Liver (tissue), 9 donors: ENCODE data around the gene TNMD. TPM values are rescaled to one million over a fixed set of nuclear protein-coding genes. Genes with fewer than 3 reads are reported as not detected.
"Not testable (repeated sequence)": the region's sequence is repeated elsewhere in the genome, so short reads cannot be mapped to it uniquely, and the experiment has no call there.

Source experiments
- DNase-seq: peaks from one replicate; pipeline ENCODE4 v3.0.0-alpha.2; 2017; ENCODE audit warnings: low spot score
- H3K27ac ChIP-seq, 2 donors: one replicate each; pipeline ENCODE4 v1.7.0; 2013; ENCODE audit warnings: inconsistent platforms in 2 of 2, low read length in 2 of 2, control low read depth in 1 of 2, low read depth in 1 of 2, mild to moderate bottlenecking in 1 of 2
- H3K27me3 ChIP-seq, 4 donors: one replicate each; pipeline versions ENCODE4 v1.6.1 to v1.7.0; 2013; ENCODE audit warnings: low read length in 3 of 4, inconsistent platforms in 1 of 4, mild to moderate bottlenecking in 1 of 4, moderate library complexity in 1 of 4; ENCODE audit not compliant: control insufficient read depth in 4 of 4, insufficient read depth in 4 of 4
- H3K36me3 ChIP-seq, 4 donors: one replicate each; pipeline versions ENCODE4 v1.6.1 to v1.7.0; 2013; ENCODE audit warnings: low read length in 3 of 4, mild to moderate bottlenecking in 3 of 4, low read depth in 1 of 4, moderate library complexity in 1 of 4; ENCODE audit not compliant: control insufficient read depth in 4 of 4, insufficient read depth in 3 of 4
- H3K4me1 ChIP-seq, 4 donors: one replicate each; pipeline versions ENCODE4 v1.6.1 to v1.7.0; 2013; ENCODE audit warnings: low read length in 3 of 4, mild to moderate bottlenecking in 3 of 4, moderate library complexity in 1 of 4; ENCODE audit not compliant: control insufficient read depth in 4 of 4, insufficient read depth in 4 of 4
- H3K4me3 ChIP-seq, 3 donors: one replicate each; pipeline versions ENCODE4 v1.6.1 to v1.7.0; 2013; ENCODE audit warnings: low read length in 3 of 3, control low read depth in 1 of 3, low read depth in 1 of 3, mild to moderate bottlenecking in 1 of 3
- H3K9ac ChIP-seq, 2 donors: one replicate each; pipeline ENCODE4 v1.7.0; 2013; ENCODE audit warnings: low read length in 2 of 2, mild to moderate bottlenecking in 2 of 2, moderate library complexity in 2 of 2, control low read depth in 1 of 2, low read depth in 1 of 2
- H3K9me3 ChIP-seq, 4 donors: one replicate each; pipeline versions ENCODE4 v1.6.1 to v1.7.0; 2013; ENCODE audit warnings: low read length in 3 of 4; ENCODE audit not compliant: control insufficient read depth in 4 of 4
- EGR1 ChIP-seq, 2 donors: IDR thresholded peaks; 2 replicates each; pipeline ENCODE4 v1.6.1; 2016 to 2018; ENCODE audit warnings: antibody characterized with exemption in 2 of 2, low read depth in 2 of 2
- FOXA1 ChIP-seq: IDR thresholded peaks from 2 replicates; pipeline ENCODE4 v1.6.1; 2016; ENCODE audit warnings: antibody characterized with exemption
- FOXA2 ChIP-seq: IDR thresholded peaks from 2 replicates; pipeline ENCODE4 v1.6.1; 2016; ENCODE audit warnings: antibody characterized with exemption
- GABPA ChIP-seq, 2 donors: IDR thresholded peaks in 1 of 2; conservative IDR thresholded peaks in 1 of 2; 2 replicates each; pipeline ENCODE4 v1.6.1; 2016; ENCODE audit warnings: antibody characterized with exemption in 2 of 2, mild to moderate bottlenecking in 1 of 2, moderate library complexity in 1 of 2
- HNF4A ChIP-seq, 2 donors: conservative IDR thresholded peaks; 2 replicates each; pipeline ENCODE4 v1.6.1; 2016; ENCODE audit warnings: antibody characterized with exemption in 2 of 2, mild to moderate bottlenecking in 2 of 2
- HNF4G ChIP-seq: IDR thresholded peaks from 2 replicates; pipeline ENCODE4 v1.6.1; 2016; ENCODE audit warnings: antibody characterized with exemption
- JUND ChIP-seq, 2 donors: IDR thresholded peaks; 2 replicates each; pipeline ENCODE4 v1.6.1; 2016; ENCODE audit warnings: antibody characterized with exemption in 2 of 2
- NR2F2 ChIP-seq: IDR thresholded peaks from 2 replicates; pipeline ENCODE4 v1.6.1; 2016; ENCODE audit warnings: antibody characterized with exemption
- RAD21 ChIP-seq, 2 donors: IDR thresholded peaks; 2 replicates each; pipeline ENCODE4 v1.6.1; 2016; ENCODE audit warnings: antibody characterized with exemption in 2 of 2, mild to moderate bottlenecking in 2 of 2
- RXRA ChIP-seq, 2 donors: IDR thresholded peaks; 2 replicates each; pipeline ENCODE4 v1.6.1; 2017 to 2018; ENCODE audit warnings: antibody characterized with exemption in 2 of 2, mild to moderate bottlenecking in 1 of 2
- SP1 ChIP-seq: IDR thresholded peaks from 2 replicates; pipeline ENCODE4 v1.6.1; 2018; ENCODE audit warnings: antibody characterized with exemption, mild to moderate bottlenecking
- TAF1 ChIP-seq: conservative IDR thresholded peaks from 2 replicates; pipeline ENCODE4 v1.6.1; 2016; ENCODE audit warnings: antibody characterized with exemption, mild to moderate bottlenecking
- YY1 ChIP-seq: IDR thresholded peaks from 2 replicates; pipeline ENCODE4 v1.6.1; 2016; ENCODE audit warnings: antibody characterized with exemption, mild to moderate bottlenecking
- WGBS: extraction: QIAGEN DNeasy Blood & Tissue Kit; methylation state at CpG from one replicate; pipeline ENCODE4 v1.1.7; 2013; 5-methylcytosine and 5-hydroxymethylcytosine counted together
- polyA plus RNA-seq, 2 donors: library from polyadenylated mRNA; stranded (reverse) in 1 of 2; unstranded in 1 of 2; fragments of 200-250 nt in 1 of 2; fragments of >200 nt in 1 of 2; fragmentation: Nextera tagmentation in 1 of 2; extraction: Ambion mirVana in 1 of 2; gene quantifications; one replicate each; pipeline versions ENCODE4 v1.2.1 to v1.2.3, GENCODE V29; 2013 to 2015
- total RNA-seq, 2 donors: library from RNA; depleted of rRNA; stranded (reverse); fragments of >200 nt; gene quantifications; one replicate each; pipeline ENCODE4 v1.2.3, GENCODE V29; 2014
- TF ChIP-seq, protein P1 (sequence below): IDR thresholded peaks from 2 replicates; pipeline ENCODE4 v1.6.1; 2016; ENCODE audit warnings: antibody characterized with exemption, mild to moderate bottlenecking
- TF ChIP-seq, protein P2 (sequence below): IDR thresholded peaks from 2 replicates; pipeline ENCODE4 v1.6.1; 2016; ENCODE audit warnings: antibody characterized with exemption
- TF ChIP-seq, protein P3 (sequence below): fragments of 150-350 bp; IDR thresholded peaks from 2 replicates; pipeline ENCODE4 v1.5.1; 2017; ENCODE audit warnings: improper control_type of control experiment, low read depth, low read length; ENCODE audit not compliant: missing input control
- TF ChIP-seq, protein P4 (sequence below): IDR thresholded peaks from 2 replicates; pipeline ENCODE4 v1.6.1; 2016; ENCODE audit warnings: antibody characterized with exemption
- TF ChIP-seq, protein P5 (sequence below): IDR thresholded peaks from 2 replicates; pipeline ENCODE4 v1.6.1; 2016; ENCODE audit warnings: antibody characterized with exemption
- donor health status: healthy.
- donor health status: healthy.
- donor health status: healthy.
- donor health status: healthy.
- donor health status: healthy.

Gene TNMD
- total RNA-seq (not detected), polyA plus RNA-seq (not detected)

DNA sequence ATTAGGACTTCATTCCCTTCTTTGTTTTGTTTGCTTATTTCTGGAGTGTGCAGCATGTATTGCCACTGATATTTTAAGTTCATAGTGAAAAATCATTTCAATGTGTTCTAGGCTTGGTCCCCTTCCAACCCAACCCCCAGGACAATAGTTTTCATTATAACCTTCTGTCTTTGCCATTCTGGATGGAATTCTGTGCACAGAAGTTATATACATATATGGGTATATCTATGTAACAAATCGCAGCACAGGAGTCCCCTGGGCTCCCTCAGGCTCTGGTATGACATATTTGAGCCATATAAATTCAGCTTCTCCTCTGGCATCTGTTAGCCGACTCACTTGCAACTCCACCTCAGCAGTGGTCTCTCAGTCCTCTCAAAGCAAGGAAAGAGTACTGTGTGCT lies at the start of gene TNMD:
Gene TNMD (plus strand): TSS at position 326 of the 400 bp plus-strand sequence. CDS start 83 bp downstream, outside the sequence.
- DNase-seq = no peak
- no peak within 1 kb of the TSS for H3K27ac ChIP-seq
- H3K4me1 ChIP-seq = no peaks in the 10 kb centered on the region
- WGBS = 82% methylated on average over 2 of the region's 2 CpGs
- peaks cover 0 to 2% (median 0%) of the 10 kb centered on the region in 4 donors for H3K27me3 ChIP-seq
- H3K4me3 ChIP-seq = no peak within 1 kb of the TSS
- no peaks in the 10 kb centered on the region for H3K36me3 ChIP-seq
- H3K9ac ChIP-seq = no peak within 1 kb of the TSS
- TF ChIP-seq FOXA2 = no peak
- TF ChIP-seq, protein P1, sequence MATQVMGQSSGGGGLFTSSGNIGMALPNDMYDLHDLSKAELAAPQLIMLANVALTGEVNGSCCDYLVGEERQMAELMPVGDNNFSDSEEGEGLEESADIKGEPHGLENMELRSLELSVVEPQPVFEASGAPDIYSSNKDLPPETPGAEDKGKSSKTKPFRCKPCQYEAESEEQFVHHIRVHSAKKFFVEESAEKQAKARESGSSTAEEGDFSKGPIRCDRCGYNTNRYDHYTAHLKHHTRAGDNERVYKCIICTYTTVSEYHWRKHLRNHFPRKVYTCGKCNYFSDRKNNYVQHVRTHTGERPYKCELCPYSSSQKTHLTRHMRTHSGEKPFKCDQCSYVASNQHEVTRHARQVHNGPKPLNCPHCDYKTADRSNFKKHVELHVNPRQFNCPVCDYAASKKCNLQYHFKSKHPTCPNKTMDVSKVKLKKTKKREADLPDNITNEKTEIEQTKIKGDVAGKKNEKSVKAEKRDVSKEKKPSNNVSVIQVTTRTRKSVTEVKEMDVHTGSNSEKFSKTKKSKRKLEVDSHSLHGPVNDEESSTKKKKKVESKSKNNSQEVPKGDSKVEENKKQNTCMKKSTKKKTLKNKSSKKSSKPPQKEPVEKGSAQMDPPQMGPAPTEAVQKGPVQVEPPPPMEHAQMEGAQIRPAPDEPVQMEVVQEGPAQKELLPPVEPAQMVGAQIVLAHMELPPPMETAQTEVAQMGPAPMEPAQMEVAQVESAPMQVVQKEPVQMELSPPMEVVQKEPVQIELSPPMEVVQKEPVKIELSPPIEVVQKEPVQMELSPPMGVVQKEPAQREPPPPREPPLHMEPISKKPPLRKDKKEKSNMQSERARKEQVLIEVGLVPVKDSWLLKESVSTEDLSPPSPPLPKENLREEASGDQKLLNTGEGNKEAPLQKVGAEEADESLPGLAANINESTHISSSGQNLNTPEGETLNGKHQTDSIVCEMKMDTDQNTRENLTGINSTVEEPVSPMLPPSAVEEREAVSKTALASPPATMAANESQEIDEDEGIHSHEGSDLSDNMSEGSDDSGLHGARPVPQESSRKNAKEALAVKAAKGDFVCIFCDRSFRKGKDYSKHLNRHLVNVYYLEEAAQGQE = no peak
- no peaks in the 10 kb centered on the region for H3K9me3 ChIP-seq

DNA sequence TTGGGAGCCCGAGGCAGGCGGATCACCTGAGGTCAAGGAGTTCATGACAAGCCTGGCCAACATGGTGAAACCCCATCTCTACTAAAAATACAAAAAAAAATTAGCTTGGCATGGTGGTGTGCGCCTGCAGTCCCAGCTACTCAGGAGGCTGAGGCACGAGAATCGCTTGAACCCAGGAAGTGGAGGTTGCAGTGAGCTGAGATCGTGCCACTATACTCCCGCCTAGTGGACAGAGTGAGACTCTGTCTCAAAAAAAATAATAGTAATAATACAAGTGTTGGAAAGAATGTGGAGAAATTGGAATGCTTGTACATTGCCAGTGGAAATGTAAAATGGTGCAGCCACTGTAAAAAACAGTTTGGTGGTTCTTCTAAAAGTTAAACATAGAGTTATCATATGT lies 19.2 kb upstream of the TNMD start:
- not testable (repeated sequence) for H3K9ac ChIP-seq, H3K27ac ChIP-seq
- WGBS = 82% methylated on average over 7 of the region's 7 CpGs

DNA sequence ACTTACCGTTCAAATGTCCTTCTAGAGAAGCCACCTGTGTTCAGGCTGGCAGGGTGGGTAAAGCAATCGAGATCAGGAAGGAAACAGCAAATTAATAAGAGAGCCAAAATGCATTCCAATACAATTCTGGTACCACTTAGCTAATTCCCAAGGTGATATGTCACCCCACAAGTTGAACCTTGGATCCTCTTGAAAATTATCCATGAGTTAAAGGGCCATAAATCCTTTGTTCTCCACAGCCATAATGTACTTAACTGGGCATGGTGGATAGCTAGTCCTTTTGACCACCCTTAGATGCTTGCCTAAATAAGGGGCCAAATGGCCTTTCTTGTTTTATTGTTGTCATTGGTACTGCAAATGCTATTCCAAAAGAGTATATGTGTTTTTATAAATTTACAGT lies 2.0 kb downstream of the TNMD start:
- DNase-seq = no peak
- Histone ChIP-seq H3K9me3 (no peaks in the 10 kb centered on the region), H3K9ac (no peak overlapping the region), H3K4me3 (no peak overlapping the region), H3K27ac (no peak overlapping the region), H3K36me3 (no peaks in the 10 kb centered on the region), H3K4me1 (no peaks in the 10 kb centered on the region), H3K27me3 (peaks cover 0 to 2% (median 0%) of the 10 kb centered on the region in 4 donors)
- 70% methylated on average over 2 of the region's 2 CpGs for WGBS
- TF ChIP-seq RAD21 (IDR thresholded peaks at IDR 0.05) (no peak), HNF4A (conservative IDR thresholded peaks at IDR 0.05) (no peak), YY1 (no peak), EGR1 (IDR thresholded peaks at IDR 0.05; ENCODE audit: low read depth in 2 of 2) (no peak), TAF1 (no peak), FOXA2 (no peak), NR2F2 (no peak), RXRA (IDR thresholded peaks at IDR 0.05) (no peak), SP1 (no peak), FOXA1 (no peak), GABPA (IDR thresholded peaks at IDR 0.05 in 1 of 2, conservative IDR thresholded peaks at IDR 0.05 in 1 of 2) (no peak), JUND (IDR thresholded peaks at IDR 0.05) (no peak), HNF4G (no peak)
- TF ChIP-seq, protein P2, sequence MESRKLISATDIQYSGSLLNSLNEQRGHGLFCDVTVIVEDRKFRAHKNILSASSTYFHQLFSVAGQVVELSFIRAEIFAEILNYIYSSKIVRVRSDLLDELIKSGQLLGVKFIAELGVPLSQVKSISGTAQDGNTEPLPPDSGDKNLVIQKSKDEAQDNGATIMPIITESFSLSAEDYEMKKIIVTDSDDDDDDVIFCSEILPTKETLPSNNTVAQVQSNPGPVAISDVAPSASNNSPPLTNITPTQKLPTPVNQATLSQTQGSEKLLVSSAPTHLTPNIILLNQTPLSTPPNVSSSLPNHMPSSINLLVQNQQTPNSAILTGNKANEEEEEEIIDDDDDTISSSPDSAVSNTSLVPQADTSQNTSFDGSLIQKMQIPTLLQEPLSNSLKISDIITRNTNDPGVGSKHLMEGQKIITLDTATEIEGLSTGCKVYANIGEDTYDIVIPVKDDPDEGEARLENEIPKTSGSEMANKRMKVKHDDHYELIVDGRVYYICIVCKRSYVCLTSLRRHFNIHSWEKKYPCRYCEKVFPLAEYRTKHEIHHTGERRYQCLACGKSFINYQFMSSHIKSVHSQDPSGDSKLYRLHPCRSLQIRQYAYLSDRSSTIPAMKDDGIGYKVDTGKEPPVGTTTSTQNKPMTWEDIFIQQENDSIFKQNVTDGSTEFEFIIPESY = no peak
- TF ChIP-seq, protein P3, sequence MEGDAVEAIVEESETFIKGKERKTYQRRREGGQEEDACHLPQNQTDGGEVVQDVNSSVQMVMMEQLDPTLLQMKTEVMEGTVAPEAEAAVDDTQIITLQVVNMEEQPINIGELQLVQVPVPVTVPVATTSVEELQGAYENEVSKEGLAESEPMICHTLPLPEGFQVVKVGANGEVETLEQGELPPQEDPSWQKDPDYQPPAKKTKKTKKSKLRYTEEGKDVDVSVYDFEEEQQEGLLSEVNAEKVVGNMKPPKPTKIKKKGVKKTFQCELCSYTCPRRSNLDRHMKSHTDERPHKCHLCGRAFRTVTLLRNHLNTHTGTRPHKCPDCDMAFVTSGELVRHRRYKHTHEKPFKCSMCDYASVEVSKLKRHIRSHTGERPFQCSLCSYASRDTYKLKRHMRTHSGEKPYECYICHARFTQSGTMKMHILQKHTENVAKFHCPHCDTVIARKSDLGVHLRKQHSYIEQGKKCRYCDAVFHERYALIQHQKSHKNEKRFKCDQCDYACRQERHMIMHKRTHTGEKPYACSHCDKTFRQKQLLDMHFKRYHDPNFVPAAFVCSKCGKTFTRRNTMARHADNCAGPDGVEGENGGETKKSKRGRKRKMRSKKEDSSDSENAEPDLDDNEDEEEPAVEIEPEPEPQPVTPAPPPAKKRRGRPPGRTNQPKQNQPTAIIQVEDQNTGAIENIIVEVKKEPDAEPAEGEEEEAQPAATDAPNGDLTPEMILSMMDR = no peak
- TF ChIP-seq, protein P4, sequence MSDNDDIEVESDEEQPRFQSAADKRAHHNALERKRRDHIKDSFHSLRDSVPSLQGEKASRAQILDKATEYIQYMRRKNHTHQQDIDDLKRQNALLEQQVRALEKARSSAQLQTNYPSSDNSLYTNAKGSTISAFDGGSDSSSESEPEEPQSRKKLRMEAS = no peak
- TF ChIP-seq, protein P5, sequence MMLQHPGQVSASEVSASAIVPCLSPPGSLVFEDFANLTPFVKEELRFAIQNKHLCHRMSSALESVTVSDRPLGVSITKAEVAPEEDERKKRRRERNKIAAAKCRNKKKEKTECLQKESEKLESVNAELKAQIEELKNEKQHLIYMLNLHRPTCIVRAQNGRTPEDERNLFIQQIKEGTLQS = no peak
- TF ChIP-seq, protein P1 = no peak

More for the DNA sequence above, 19.2 kb upstream of the TNMD start:
- H3K4me3 ChIP-seq, H3K36me3 ChIP-seq, H3K4me1 ChIP-seq, H3K27me3 ChIP-seq, H3K9me3 ChIP-seq, DNase-seq: not testable (repeated sequence)
